NCI-H2196 (cell line): Measurements from ENCODE around the gene DNPH1.
A peak's percentile ranks its signal among the peaks of the same experiment; 100 is the strongest.

Experiments used
- DNase-seq: peaks from one replicate; lab custom pipeline; 2025; ENCODE audit not compliant: unreplicated experiment; lab: John Stamatoyannopoulos, UW

Gene DNPH1

DNA sequence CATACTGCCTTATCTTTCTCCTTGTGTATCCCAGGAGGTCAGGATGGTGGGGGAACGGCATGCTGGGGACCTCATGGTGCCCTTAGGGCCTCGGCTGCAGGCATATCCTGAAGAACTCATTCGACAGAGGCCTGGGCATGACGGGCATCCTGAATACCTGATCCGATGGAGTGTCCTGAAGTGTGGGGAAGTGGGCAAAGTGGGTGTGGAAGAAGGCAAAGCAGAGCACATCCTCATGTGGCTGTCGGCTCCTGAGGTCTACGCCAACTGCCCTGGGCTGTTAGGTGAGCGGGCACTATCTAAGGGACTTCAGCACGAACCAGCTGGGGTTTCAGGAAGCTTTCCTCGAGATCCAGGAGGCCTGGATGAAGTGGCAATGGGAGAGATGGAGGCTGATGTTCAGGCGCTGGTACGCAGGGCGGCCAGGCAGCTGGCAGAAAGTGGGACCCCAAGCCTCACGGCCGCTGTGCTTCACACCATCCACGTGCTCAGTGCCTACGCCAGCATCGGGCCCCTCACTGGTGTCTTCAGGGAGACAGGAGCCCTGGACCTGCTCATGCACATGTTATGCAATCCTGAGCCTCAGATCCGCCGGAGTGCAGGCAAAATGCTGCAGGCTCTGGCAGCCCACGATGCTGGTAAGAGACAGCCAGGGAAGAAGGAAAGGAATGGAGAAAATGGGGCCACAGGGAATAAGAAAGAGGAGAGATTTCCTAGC is 44.9 kb downstream of the DNPH1 start:
- DNase-seq: no peak

DNA sequence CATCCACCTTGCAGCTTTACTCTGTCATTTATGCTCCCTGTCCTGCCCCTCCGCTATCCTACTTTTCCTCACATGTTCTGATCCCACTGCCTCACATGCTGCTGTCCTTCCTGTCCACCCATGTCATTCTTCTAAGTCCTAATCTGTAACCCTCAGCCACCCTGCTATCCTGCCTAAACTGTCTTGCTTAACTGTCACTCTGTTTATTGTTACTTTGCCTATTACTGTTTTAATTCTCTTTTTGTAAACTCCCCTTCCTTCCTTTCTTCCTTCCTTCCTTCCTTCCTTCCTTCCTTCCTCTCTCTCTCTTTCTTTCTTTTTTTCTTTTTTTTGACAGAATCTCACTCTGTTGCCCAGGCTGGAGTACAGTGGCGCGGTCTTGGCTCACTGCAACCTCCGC is 45.8 kb downstream of the DNPH1 start:
- DNase-seq: no peak

DNA sequence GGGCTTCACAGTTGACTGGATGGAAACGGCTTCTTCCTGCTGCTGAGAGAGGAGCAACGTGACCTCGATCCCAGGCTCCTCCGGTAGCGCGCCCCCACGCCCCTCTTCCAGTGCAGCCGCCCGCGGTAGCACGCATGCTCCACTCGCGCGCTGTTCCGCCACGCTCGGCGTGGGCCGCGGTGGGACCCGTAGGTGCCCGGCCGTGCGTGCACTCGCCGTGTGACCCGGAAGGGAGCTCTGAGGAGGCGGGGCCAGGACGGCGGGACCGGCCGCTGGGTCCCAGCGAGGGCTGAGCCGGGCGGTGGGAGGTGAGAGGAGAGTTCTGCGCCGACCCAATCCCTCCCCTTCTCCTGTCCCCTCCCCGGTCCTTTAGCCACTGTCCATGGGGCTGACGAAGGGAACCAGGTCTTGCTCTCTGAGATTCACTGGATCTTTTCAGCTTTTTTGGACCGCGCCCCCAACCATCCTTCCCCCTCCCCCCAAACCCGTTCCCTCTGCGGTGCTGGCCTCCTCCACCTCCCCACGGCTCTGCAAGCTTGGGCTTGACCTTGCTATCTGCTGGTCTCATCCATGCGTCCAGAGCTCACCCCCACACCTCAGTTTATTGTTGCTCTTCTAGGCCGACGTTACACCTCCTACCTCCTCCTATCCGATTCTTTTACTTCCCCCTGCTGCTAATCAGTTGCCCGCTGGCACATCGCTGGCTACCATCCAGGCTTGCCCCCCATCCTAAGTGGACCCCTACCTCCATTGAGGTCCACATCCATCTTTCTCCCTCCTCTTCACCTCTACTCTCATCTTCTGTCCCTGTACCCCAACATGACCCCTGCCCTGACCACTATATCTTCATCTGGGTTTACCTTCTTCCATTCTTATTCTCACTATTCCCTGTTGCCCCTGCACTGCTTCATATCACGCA is 47.1 kb downstream of the DNPH1 start, which contains the start of gene CUL9:
TSS of gene CUL9 (plus strand) at position 255 of the 919 bp plus-strand sequence. CDS start 2,115 bp downstream, outside the sequence.
- DNase-seq: peak; percentile 73

DNA sequence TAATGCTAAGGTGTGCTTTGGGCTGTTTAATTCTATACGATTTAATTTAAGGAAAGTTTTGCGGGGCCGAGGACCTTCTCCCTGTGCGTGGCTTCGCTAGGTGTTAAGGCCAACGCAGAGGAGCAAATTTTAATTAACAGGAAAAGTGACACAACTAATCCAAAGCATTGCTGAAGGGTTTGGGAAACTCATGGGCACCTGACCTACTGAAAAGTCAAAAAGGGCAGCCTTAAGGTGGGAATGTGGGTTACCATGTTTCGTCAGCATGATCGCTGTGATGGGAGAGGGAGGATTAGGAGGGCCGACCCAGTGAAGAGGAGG is 47.7 kb downstream of the DNPH1 start:
- no peak for DNase-seq

DNA sequence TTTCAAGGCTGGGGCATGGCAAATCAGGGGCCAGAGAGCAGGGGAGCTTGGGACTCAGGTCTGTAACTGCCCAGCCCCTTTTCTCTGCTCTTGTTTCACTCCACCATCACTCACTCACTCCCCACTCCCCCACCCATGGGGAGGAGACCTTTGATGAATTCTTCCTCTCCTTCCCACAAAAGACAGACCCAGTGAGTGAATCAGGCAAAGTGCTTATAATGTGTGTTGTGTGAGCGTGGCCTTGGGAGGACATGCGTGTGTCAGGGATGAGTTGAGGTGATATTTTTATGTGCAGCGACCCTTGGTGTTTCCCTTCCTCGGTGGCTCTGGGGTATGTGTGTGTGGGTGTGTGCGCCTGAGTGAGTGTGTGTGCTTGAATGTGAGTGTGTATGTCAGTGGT is 48.3 kb downstream of the DNPH1 start:
- no peak for DNase-seq

DNA sequence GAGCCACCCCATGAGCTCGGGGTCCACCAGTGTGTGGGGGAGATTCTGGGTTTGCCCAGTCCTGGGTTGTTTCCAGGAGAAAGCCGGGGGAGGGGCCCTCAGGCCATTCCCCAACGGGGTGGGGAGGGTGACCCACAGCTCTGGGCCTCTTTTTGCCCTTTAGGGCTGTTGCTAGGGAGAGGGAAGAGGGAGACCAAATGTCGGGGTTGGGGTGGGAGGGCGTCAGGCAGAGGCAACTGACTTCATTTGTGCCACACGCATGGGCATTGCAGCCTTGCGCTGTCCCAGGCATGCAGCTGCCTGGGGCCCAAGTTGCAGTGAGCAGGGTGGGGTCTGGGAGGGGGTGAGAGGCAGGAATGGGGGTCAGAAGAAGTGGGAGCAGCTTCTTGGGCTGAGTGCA is 49.2 kb downstream of the DNPH1 start:
- DNase-seq: no peak

DNA sequence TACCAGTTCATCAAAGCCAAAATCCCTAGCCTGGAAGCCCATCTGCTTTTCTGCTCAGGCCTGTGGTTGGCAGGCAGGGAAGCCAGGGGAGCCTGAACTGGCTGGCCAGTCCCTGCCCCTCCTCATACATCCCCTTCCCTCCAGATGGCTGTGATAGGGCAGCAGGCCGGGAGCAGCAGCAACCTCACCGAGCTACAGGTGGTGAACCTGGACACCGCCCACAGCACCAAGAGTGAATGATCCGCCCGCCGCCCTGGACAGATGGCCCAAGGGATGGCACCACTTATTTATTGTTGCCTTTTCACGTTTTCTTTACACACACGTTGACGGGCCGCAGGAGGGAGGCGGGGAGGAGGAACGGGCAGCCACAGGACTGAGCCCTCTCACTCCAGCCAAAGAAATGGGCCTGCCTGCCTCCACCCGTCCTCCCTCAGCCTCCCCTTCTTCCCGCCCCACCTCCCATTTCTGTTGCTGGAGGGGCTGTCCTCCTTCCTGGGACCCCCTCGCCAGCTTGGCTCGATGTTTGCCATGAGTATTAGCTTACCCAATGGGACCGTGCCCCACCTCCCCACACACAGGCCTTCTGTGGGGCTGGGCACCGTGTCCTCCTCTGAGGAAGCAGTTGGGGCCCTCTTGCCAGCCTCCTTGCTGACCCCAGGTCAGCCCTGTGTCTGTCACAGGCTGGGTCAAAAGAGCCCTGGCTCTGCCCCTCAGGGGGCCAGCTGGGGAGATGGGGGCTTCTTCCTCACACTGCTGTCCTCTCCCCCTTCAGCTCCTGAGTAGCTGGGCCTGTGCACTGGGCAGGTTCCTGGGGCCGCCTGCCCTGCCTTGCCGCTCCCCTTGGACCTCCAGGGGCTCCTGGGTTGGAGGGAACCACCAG is 50.1 kb downstream of the DNPH1 start:
- DNase-seq: no peak

DNA sequence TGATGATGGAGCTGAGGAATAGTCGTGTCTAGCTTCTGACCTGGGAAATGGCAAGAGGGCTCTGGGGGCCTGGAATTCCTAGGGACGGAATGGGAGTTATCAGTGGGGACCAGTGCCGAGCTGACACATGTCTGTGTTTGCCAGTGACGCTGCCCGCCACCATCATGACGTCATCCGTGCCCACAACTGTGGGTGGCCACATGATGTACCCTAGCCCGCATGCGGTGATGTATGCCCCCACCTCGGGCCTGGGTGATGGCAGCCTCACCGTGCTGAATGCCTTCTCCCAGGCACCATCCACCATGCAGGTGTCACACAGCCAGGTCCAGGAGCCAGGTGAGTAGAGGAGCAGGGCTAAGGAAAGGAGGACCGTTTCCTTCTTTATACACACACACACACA is 51.1 kb downstream of the DNPH1 start:
- DNase-seq: no peak

DNA sequence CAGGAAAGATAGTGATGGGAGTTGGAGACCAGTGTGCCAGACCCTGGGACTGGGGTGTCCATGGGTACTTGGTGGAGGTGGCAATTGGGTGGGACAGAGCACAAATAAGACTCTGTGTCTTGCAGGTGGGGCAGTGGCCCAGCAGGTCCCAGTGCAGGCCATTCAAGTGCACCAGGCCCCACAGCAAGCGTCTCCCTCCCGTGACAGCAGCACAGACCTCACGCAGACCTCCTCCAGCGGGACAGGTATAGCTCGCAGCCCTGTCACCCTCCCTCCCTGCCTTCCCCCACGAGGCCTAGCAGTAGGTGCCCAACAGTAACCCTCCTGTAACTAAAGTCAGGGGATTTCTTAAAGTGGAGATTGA is 52.9 kb downstream of the DNPH1 start:
- no peak for DNase-seq

DNA sequence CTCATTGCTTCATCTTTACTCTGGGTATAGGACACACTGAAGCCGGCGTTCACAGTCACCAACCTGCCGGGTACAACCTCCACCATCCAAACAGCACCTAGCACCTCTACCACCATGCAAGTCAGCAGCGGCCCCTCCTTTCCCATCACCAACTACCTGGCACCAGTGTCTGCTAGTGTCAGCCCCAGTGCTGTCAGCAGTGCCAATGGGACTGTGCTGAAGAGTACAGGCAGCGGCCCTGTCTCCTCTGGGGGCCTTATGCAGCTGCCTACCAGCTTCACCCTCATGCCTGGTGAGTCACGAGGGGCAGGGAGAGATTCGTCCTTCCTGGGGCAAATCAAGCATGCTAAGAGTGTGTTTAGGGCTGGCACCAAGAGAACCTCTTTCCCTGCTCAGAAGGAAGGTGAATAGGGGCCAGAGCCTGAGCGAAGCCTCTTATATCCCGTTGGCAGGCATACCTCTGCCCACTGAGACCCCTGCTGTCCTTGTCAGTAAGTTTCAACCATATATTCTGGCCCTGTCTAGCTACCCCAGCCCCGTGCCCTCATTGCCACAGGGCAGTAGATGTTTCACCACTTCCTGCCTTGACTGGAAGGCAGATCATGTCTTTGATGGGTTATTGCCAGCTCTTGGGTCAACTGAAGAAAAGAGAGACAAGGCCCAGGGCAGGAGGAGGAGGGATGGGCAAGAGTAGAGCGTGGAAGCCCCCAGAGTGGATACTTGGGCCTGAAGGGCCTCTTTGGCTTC is 53.4 kb downstream of the DNPH1 start:
- DNase-seq: no peak
